GM18907 (cell line): Measurements from ENCODE around the gene NRG2.

Experiments
- ATAC-seq: cut with Tn5 transposase; IDR thresholded peaks from one replicate; pipeline ENCODE4 v1.9.1; 2021; ENCODE audit warnings: mild to moderate bottlenecking, moderate library complexity; ENCODE audit not compliant: unreplicated experiment

The NRG2 gene

DNA sequence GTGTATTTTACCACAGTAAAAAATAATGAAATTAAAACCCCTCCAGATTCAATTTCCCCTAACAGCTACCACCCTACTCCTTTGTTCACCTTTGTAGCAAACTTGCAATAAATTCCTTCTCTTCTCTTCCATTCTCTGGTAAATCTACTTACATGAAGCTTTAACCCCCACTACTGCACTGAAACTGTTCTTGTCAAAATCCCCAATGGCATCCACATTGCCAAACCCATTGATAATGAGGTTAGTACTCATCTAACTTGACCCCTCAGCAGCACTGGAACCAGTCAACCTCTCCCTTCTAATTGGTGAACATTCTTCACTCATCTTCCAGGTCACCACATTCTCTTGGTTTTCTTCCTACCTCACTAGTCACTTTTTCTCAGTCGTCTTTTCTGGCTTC, 29.6 kb downstream of the NRG2 start:
- no peak for ATAC-seq

DNA sequence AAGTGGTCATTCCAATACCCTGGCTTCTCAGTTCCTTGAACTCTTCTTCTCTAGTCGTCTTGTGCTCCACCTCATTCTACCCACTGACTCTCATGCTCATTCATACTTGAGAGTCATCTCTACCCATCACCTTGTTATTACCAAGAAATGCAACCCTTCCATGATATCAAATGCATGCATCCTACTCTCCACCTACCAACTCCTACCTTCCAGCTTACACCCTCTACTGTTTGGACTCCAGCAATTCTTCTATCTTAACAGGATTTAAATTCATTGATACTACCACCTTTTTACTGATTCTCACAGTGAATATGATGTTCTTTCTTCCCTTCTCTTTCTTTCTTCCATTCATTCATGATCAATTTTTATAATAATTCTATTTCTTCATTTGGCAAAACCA, 30.7 kb downstream of the NRG2 start:
- no peak for ATAC-seq

DNA sequence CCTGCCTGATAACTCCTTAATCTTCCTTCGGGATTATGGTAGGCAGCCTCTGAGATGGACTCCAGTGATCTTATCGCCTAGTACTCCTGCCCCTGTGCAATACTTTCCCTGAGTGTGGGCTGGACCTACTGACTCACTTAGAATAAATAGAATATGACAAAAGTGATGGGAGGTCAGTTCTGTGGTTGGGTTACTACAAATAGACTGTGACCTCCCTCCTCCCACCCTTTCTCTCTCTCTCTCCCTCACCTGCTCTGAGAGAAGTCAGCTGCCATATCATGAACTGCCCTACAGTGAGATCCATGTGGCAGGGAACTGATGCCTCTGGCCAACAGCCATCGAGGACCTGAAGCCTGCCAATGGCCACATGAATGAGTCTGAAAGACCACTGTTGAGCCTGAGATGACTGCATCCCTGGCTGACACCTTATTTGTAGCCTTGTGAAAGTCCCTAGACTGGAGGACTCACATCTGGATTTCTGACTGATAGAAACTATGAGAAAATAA, 31.7 kb downstream of the NRG2 start:
- peak; percentile 88 for ATAC-seq

DNA sequence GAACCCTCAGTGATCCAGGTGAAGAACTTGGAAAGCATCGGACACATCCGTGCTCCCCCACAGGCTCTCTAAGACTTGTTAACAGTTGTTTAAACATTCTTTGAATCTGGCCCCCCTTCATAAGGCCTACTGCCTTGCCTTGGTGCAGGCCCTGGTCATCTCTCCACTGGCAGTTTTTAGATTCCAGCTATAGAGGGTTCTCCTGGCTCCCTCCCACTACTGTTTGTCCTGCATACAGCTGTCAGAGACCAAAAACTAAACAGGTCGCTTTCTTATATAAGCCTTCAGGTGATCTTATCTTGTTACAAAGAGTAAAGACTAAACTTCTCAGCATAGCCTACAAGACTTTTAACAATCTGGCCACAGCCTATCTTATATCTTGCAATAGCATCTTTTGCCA, 32.3 kb downstream of the NRG2 start:
- no peak for ATAC-seq

DNA sequence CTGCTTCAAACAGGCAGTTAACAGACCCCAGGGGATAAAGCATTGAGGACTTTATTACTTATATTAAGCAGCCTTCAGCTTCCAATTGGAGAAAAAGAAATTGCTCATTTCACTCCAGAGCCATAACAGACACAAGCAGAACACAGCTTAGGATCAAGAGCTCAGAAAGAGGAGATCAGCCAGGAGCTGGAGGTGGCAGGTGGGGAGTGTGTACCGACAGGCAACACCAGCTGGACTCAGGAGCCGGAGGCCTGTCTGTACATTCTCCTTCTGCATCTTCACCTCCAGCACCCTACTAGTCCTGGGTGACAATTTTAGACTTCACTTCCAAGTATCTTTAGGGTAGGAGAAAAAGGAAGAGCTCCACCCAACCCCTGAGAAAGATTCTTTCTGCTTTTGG, 35.8 kb downstream of the NRG2 start:
- no peak for ATAC-seq

DNA sequence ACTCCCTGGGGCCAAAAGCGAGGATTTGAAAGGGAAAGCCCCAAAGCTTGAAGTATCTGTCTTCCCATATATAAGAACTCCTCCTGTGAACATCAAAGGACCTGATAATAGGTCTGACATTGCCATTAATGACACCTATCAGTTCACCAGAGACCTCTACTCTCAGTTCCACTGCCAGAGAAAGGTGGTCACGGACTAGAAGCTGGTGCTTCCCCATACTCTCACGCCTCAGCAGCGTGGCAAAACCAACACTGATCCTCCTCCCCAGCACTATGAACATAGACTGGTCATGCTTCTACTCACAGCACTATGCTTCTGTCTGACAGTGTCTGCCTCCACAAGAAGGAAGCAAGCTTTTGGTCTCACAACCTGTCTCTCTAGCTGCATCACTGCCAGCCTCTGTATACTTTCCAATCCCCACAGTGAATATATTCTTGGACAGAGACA, 37.9 kb downstream of the NRG2 start:
- peak; percentile 97 for ATAC-seq

DNA sequence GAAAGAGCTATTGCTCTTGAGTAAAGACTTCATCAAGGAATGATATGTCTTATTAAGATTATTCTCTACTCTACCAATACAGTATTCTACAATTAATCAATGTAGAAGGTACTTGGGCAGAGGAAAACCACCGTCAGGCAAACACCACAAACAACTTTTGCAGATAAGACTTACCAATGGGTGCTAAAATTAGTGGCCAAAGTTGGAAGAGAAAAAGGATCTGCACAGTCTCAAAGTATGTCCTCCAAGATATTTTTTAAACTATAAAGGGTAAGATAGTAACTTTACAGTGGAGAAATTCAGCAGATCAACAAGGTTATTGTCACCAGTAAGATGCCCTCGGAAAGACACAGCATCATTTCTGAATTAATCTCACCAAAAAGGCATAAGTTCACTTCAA, 38.9 kb downstream of the NRG2 start:
- no peak for ATAC-seq

DNA sequence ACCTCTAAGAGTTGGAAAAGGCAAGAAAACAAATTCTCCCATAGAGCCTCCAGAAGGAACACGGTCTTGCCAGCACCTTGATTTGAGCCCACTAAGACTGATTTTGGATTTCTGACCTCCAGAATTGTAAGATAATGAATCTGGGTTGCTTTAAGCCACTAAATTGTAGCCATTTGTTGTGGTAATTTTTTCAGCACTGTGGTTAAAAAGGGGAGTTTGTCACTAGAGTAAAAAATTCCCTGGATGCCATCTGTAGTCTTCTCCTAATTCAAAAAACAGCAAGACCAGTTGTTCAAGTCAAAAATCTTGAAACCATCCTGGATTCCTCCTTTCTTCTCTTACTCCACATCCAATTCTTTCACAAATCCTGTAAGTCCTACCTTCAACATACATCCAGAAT, 39.6 kb downstream of the NRG2 start:
- no peak for ATAC-seq

DNA sequence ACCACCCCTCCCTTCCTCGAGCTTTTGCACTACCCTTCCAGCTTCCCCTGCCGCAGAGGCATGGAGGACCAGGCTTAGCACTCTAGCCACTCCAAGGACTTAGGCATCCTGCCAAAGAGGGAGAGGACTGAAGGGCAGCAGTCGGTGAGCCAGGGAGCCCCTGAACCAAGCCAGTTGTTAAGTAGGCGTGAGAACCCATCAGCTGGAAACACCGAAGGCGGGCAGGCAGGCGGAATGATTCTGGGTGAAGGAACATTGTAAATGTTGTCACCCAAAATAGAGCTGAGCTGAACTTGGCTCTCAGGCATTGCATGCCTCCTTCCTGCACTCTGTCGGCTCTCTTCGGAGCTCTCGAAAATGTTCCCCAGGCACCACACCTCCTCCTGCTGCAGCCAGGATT, 42.8 kb downstream of the NRG2 start:
- no peak for ATAC-seq

DNA sequence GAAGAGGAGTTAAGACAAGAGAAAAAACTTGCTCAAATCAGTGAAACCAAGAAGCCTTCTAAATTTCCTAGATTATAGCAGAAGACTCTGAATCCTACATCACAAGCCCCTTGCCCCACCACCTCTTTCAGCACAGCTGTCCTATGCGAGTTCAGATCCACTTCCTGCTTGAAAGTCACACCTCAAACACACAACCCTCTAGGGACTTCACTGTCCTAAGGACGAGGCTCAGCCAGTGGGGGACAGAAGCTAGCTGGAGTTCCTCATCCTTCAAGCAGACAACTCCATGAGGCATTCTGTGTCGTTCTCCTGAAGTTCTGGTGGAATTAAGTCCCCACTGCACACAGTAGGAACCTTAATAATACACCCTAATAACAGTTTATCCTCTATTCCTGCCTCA, 44.3 kb downstream of the NRG2 start:
- ATAC-seq: no peak

DNA sequence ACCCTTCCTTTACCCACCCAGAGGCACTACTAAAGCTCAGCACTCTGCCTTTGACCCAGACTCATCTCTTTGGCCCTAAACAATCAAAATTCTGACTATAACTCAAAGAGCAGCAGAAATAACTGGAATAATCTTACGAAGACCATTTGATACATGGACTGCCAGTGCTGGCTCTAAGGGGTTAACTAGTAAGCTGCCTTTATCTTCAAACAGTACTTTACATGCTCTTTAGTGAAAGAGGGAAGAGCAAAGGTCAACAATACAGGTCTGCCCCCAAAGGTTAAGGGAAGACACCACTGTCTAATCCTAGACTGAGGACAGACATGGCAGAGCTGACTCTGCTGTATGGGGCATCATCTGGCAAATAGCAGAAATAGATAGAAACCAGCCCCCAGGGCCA, 45.8 kb downstream of the NRG2 start:
- no peak for ATAC-seq

DNA sequence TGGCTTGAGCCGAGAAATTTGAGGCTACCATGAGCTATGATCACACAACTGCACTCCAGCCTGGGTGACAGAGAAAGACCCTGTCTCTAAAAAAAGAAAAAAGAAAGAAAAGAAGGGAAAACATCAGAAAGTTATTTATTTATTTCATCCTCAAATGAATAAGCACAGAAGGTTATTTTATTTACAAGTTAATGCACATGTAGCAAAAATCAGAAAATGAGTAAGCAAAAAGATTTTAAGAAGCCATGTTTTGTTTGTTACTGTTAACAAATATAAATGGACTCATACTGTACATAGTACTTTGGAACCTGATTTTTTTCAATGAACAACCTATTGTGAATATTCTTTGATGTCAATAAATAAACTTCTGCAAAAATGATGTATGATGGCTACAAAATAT, 47.2 kb downstream of the NRG2 start:
- no peak for ATAC-seq

DNA sequence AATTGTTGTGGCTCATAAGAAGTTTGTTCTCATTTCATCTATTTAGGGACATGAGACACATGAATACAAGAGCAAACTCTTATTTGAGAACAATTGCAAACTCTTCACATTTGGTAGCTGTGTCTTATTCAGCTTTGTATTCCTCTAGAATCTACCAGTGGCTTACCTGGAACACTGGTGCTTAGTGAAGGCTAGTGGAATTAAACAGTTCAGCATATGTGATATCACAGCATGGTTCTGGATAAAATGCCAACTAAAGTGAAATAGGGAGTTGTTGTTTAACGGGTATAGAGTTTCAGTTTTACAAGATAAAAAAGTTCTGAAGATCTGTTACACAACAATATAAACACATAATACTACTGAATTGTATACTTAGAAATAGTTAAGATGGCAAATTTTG, 48.9 kb downstream of the NRG2 start:
- ATAC-seq: no peak

DNA sequence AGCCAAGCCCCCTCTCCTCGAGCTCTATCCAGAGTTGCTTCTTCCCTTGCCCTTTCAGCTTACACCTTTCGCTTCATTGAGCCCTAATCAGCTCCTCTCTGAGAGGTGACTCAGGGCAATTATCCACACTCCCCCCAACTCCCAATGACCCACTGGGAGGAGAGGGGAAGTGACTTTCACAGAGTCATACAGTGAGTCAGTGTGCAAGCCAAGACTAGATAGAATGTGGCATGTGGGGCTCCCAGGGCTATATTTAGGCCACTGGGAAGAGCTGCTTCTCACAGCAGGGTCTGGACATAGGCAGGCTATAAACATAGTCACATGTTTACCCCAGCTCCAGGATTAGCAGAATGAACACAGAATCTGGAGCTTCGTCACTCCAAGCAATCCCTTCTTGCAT, 57.4 kb downstream of the NRG2 start:
- ATAC-seq: no peak

DNA sequence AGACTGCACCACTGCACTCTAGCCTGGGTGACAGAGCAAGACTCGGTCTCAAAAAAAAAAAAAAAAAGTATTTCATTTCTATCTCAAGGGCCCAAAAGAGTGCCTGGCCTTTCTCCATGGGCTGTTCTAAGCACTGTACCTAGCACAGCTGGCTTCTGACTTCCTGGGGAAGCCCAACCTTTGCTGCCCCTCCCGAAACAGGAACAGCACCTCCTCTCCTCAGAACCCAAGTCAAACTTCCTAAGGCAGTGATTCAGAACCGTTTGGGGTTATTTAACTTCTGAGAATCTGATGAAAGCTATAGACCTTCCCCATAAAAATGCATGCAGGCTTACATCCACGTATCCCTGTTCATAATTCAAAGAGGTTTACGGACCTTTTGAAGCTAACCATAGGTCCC, 57.8 kb downstream of the NRG2 start:
- ATAC-seq: no peak

DNA sequence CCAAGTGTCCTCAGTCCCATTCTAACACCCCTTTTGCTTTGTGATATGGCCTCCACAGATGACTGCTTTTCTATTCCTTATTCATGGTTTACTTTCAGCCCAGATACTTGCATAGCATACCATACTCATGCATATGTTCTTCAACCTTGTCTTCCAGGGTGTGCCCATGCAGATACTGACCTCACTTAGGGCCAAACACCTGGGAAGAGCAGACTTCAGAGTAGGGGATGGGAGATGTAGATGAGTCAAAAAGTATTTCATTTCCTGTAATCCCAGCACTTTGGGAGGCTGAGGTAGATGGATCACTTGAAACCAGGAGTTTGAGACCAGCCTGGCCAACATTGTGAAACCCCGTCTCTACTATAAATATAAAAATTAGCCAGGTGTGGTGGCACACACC, 58.3 kb downstream of the NRG2 start:
- ATAC-seq: no peak

DNA sequence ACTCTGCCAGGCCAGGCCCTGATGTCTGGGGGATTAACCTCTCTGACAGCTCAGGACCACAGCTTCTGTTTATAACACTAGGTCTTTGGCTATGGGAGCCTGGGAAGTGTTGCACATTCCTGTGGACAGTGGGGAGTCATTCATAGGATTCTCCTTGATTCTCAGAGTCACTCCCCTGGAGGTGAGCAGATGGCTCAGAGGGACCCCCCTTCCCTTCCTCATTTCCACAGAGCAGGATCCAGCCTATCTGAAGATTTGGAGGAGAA, 60.2 kb downstream of the NRG2 start:
- ATAC-seq: no peak

DNA sequence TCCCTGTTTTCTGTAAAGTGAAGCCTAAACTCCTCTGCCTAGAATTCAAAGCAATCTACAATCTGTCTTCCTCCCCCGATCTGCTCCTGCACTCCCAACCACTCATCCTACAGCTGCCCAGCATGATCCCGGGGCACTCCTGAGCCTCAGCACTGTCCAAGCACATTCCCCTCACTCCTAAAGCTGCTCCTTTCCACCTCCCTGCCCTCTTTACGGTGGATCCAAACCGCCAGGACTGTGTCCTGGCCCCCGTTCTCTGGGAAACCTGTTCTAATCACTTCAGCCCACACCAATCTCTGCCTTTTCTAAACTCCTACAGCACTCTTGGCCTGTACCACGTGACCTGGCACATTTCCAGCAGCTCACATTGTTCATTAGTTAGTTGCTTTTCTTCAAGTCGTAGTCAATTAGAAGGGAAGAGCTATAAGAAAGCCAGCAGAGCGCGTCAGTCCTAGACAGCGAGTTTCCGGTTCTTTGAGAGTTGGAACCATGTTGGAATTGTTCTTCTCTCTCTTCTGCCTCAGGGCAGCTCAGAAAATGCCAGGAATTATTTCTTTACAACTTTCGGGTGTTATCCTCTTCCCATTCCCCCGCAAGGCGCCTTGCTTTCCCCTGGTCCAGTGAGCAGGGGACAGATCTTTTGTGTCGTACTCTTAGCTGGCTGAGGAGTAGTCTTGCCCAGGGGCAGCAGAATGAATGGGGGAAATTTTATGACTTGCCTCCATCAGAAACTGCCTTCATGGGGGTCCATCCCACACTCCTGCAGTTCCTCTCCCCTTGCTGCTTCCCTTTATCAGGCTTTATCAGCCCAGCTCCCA, 60.7 kb downstream of the NRG2 start:
- ATAC-seq: no peak

DNA sequence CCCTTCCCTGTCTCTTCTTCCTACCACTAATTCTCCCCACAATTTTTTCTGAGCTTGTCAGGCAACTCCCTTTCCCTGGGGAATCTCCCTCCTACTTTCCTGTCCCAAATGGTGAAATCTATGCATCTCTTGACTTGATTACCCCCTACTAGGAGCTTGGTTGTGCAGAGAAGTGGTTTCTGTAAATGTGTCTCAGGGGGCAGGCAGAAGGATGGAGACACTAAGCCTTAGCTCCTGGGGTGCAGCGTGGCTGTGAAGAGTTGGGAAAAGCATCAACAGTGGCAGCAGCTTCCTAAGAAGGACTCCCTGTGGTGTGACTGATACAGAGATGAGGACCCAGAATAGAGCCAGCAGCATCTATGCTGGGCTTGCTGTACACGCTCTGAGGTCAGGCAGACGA, 62.3 kb downstream of the NRG2 start:
- no peak for ATAC-seq

DNA sequence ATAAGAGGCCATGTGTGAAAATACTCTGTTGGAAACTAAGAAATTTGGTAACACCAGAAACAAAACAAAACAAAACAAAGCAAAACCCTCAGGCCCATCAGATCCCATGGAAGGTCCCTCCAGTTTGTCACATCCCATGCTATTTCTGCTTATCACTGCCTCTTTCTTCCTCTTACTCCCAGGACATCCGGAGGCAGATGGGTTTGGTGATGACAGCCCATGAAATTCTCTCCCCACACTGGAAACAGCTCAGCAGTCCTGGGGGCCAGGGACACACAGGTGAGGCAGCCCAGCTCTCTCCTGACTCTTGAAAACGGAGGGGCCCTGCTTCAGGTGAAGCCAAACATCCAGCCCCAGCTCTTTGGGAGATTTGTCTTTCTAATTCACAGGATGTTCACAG, 63.2 kb downstream of the NRG2 start:
- ATAC-seq: no peak

DNA sequence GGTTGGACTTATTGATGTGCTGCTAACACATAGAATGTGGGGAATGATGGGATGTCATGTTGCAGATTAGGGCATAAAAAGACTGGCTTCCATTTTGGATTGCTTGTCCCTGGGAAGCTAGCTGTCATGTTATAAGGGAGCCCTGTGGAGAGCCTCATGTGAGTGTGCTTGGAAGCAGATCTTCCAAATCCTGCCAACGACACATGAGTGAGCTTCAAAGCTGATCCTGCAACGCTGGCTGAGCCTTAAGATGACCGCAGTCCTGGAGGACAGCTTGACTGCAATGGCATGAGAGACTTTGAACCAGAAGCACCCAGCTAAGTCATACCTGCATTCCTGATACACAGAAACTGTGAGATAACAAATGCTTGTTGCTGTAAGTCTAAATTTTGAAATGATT, 63.6 kb downstream of the NRG2 start:
- ATAC-seq: no peak

DNA sequence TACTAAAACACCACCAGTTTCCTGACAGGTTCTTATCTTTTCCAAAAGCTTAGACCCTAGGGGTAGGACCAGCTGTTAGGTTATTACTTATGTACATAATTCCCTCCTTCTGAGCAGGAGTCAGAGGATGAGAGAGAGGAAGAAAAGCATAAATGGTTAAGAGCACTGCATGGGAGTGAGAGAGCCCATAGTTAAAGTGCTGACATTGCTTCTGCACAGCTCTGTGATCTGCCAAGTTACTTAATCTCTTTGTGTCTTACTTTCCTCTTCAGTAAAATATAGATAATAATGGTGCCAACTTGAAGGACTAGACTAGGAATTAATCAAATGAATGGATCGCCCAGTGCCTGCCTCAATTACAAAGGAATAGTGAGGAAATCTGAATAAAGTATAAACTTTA, 66.4 kb downstream of the NRG2 start:
- ATAC-seq: no peak

DNA sequence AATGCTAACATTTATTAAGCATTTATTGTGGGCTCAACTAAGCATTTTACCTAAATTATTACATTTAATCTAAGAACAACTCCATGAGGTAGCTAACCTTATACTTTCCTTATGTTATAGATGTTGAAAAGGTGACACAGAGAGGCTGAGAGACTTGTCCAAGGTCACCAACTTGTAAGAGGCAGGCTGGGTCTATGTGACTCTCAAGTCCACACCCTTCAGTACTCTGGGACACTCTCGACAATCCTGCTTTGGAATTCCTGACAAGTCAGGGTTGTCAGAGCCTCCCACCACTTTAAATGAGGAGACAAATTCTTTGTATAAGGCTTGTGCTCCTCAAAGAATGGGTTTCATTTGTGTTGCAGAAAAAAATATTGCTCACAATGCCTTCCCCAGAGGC, 67.2 kb downstream of the NRG2 start:
- no peak for ATAC-seq
